Left lobe of liver (tissue), 2 donors: Measurements from ENCODE around the gene SYNE2. TPM values are rescaled to one million over a fixed set of nuclear protein-coding genes. Genes with fewer than 3 reads are reported as not detected.
A peak's percentile ranks its signal among the peaks of the same experiment; 100 is the strongest.

Experiments
- ATAC-seq: fragments of 200-7000 bp; cut with Tn5 transposase; one replicate; pipeline ENCODE4 v1.9.1; 2020; ENCODE audit warnings: mild to moderate bottlenecking, moderate library complexity
- DNase-seq: peaks from one replicate; pipeline ENCODE4 v3.0.0-alpha.2; 2020; ENCODE audit warnings: low spot score
- total RNA-seq: library from RNA; stranded (reverse); gene quantifications from one replicate; pipeline ENCODE4 v1.2.1, GENCODE V29; 2021
- donor health status: DM: no; HTN: no; CAD: no; lungs with moderate emphysema.
- donor health status: DM: no; HTN: yes; CAD: no.

Gene SYNE2
- total RNA-seq, 1 donor from 2014 or later: 46.8 TPM

GRCh38 chr14:64061706-64062105 lies 208.9 kb downstream of the SYNE2 start:
- DNase-seq (no peak), ATAC-seq (no peak)

- no peak for DNase-seq
These were observed 209.7 kb downstream of the SYNE2 start for GRCh38 chr14:64062381-64063115.

GRCh38 chr14:64064447-64064846 lies 211.6 kb downstream of the SYNE2 start:
- DNase-seq: no peak
- no peak for ATAC-seq

More at GRCh38 chr14:64062381-64063115, 209.7 kb downstream of the SYNE2 start:
- no peak for ATAC-seq

GRCh38 chr14:64069634-64070359 lies 217.0 kb downstream of the SYNE2 start:
- no peak for DNase-seq
- peak; percentile 82 for ATAC-seq

- DNase-seq: no peak
- ATAC-seq: no peak
These were observed 222.3 kb downstream of the SYNE2 start for GRCh38 chr14:64074961-64075612.

GRCh38 chr14:64075613-64076005 lies 222.8 kb downstream of the SYNE2 start:
- ATAC-seq (no peak), DNase-seq (no peak)

GRCh38 chr14:64080452-64080851 lies 227.6 kb downstream of the SYNE2 start:
- ATAC-seq: no peak
- no peak for DNase-seq

- DNase-seq (no peak), ATAC-seq (no peak)
These were observed 228.5 kb downstream of the SYNE2 start for GRCh38 chr14:64081174-64081746.

GRCh38 chr14:64082837-64083236 lies 230.0 kb downstream of the SYNE2 start:
- no peak for DNase-seq
- no peak for ATAC-seq

- DNase-seq (no peak), ATAC-seq (no peak)
These were observed 235.8 kb downstream of the SYNE2 start for GRCh38 chr14:64088647-64088964.

GRCh38 chr14:64089920-64090319 lies 237.1 kb downstream of the SYNE2 start:
- ATAC-seq (no peak), DNase-seq (no peak)

GRCh38 chr14:64091217-64091616 lies 238.4 kb downstream of the SYNE2 start:
- peak; percentile 13 for ATAC-seq
- no peak for DNase-seq

- no peak for ATAC-seq
- DNase-seq: no peak
These were observed 239.5 kb downstream of the SYNE2 start for GRCh38 chr14:64092338-64092737.

- ATAC-seq (no peak), DNase-seq (no peak)
These were observed 240.1 kb downstream of the SYNE2 start for GRCh38 chr14:64092940-64093339.

GRCh38 chr14:64095620-64096019 lies 242.8 kb downstream of the SYNE2 start:
- DNase-seq: no peak
- ATAC-seq: no peak

GRCh38 chr14:64098120-64098519 lies 245.3 kb downstream of the SYNE2 start:
- no peak for DNase-seq
- no peak for ATAC-seq

GRCh38 chr14:64107438-64107837 lies 254.6 kb downstream of the SYNE2 start:
- no peak for ATAC-seq
- no peak for DNase-seq

- ATAC-seq: peak; percentile 7
- no peak for DNase-seq
These were observed 257.2 kb downstream of the SYNE2 start for GRCh38 chr14:64109819-64110554.

GRCh38 chr14:64110802-64111201 lies 258.0 kb downstream of the SYNE2 start:
- no peak for ATAC-seq
- DNase-seq: no peak

GRCh38 chr14:64112867-64113678 lies 260.3 kb downstream of the SYNE2 start:
- ATAC-seq: peak; percentile 80

More at GRCh38 chr14:64112867-64113678, 260.3 kb downstream of the SYNE2 start:
- DNase-seq: peak; percentile 91
